Hepatic stellate cell (primary cell): ENCODE data around the gene ZNF670.
"Not testable (repeated sequence)": the region's sequence is repeated elsewhere in the genome, so short reads cannot be mapped to it uniquely, and the experiment has no call there.

Experiments
- DNase-seq: peaks from one replicate; pipeline ENCODE4 v3.0.0; 2011; ENCODE audit warnings: low spot score

The ZNF670 gene

DNA sequence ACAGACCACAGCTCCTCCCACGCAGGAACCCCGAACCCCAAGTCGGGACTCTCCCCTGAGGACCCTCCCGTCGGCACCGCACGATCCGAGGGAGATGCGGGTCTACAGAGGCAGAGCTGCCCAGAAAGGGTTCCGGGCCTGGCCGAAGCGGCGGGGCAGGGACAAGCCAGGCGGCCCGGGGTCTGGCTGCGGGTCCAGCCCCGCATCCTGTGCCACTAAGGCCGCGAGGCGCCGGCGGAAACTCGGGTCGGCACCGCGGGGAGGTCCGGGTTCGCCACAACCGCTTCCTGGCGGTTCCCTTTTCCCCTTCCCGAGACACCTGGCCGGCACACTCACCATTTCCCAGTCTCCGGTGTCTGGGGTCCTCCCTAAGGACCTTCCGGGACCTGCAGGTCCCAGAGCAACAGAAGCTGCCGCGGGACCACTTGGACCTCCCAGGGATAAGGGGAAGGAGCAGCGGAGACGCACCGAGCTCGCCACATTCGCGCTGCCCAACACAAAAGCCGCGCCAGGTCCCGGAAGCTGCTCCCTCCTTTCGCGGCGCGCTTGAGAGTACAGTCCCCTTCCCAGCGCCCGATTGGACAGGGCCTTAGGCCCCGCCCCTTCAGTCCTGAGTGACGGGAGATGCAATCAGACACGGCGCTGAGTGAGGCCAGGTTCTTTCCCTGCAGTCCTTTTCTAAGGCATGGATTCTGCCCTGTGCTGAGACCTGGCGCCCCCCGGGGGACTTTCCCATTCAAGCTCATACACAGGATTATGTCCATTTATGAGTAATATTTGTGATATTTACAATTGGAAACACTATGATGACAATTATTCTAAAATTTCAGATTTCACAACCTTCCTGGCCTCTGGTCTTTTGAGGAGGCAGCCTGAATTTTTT is at the start of gene ZNF670:
Gene ZNF670, minus strand, starts transcription at position 554 of the 883 bp plus-strand sequence. Its CDS starts 215 bp downstream, at position 339.
- DNase-seq, result peak; percentile 96

DNA sequence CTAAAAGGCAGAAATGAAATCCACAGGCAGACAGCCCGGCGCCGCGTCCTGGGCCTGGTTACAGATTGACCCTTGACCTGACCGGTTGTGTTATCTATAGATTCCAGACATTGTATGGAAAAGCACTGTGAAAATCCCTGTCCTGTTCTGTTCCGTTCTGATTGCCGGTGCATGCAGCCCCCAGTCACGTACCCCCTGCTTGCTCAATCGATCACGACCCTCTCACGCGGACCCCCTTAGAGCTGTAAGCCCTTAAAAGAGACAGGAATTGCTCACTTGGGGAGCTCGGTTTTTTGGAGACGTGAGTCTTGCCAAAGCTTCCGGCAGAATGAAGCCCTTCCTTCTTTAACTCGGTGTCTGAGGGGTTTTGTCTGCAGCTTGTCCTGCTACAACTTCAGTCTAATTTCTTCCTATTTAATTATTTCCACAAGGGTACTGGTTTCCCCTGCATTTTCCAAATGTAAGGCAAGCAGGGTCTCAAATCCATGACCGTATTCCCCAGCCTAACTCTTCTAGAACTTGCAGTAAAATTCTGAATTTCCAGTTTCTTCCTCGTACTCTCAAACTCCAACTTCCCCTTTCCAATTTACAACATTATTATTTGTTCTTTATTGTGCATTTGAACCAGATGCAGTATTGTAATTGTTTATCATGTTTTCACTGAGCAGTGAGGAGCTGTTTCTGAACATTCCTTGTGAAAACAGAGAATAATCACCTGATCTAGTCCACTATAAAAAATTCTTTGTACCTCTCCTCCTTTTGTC is 49.1 kb upstream of the ZNF670 start:
- DNase-seq, result not testable (repeated sequence)

DNA sequence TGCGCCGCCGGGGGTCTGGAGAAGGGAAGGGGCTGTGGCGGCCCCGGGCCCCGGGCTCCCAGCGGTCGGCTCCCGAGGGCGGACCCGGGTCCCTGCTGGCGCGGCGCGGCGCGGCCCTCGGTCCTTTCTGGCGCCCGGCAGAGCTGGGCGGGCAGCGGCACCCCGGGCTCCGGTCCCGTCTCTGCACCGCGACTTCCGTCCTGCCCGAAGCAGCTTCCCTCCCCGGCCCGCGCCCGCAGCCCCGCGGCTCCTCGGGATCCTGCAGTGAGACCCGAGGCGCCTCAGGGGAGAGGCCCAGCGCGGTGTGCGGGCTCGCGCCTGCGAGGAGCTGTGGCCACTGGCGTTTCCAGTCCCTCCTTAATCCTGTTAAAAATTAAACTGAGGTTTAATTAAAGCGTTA is 48.0 kb upstream of the ZNF670 start:
- not testable (repeated sequence) for DNase-seq

DNA sequence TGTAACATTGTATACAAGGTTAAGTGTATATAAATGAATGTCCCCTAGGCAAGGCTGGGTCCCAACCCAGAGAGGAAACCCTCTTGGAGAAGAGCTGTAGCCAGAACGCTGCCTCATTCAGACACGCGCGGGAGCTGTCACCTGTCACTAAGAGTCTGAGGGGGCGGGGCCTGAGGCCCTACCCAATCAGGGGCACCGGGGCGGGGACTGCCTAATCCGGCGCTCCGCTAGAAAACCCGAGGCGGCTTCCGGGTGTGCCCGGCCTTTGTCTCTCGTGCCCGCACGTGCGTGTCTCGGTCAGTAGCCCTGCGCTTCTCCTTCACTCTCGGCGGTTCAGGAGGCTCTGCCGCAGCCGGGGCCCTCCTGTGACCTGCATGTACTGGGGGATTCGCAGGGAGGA is 47.6 kb upstream of the ZNF670 start:
- not testable (repeated sequence) for DNase-seq

DNA sequence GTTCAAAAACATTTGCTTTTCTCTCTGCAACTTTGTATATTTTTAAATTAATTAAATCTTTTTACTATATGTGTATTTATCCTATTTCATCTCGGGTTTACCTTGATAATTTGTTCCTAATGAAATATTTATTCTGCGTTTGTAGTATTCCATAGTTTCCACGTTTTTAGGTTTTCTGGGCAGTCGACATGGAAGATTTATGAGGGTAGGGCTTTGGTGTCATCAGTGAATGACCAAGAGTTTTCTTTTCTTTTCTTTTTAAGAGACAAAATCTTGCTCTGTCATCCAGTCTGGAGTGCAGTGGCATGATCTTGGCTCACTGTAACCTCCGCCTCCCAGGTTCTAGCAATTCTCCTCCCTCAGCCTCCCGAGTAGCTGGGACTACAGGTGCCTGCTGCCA is 42.8 kb upstream of the ZNF670 start:
- DNase-seq, result no peak

DNA sequence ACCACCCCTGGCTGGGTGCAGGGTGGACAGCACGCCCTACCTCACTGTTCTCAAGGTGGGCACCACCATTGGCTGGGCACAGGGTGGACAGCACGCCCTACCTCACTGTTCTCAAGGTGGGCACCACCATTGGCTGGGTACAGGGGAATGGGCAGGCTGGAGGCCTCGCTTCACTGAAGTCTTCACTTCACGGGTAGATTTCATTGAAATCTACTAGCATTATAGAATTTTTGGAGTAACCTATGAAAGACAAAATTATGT is 41.7 kb upstream of the ZNF670 start:
- not testable (repeated sequence) for DNase-seq

DNA sequence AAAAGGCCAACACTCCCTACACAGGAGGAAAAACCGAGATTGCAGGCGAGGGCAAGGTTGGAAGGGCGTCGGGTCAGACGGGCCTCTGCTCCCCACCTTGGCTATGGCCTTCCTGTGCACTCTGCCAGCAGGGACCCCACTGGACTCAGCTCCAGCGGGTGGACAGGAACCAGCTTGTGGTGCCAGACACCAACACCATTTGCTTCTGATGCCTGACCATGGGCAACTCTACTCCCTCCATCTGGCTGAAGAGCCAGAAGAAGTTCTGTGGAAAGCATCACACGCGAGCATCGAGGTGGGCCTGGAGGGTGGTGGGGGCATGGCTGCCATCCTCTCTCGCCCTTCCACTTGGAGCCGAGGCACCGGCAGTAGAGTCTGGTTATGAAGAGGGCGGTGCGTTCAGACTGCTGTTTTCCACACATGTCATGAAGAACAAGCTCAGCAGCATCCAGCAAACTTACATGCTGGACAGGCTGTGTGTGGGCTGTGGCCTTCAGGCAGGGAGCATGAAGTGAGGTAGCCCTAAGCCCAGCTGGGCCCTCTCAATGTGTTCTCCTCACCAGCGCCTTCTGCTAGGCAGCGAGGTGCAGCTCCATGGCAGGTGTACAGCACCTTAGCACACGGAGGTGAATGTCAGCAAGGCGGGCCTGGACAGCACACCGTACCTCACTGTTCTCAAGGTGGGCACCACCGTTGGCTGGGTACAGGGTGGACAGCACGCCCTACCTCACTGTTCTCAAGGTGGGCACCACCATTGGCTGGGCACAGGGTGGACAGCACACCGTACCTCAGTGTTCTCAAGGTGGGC is 41.2 kb upstream of the ZNF670 start:
- no peak for DNase-seq

DNA sequence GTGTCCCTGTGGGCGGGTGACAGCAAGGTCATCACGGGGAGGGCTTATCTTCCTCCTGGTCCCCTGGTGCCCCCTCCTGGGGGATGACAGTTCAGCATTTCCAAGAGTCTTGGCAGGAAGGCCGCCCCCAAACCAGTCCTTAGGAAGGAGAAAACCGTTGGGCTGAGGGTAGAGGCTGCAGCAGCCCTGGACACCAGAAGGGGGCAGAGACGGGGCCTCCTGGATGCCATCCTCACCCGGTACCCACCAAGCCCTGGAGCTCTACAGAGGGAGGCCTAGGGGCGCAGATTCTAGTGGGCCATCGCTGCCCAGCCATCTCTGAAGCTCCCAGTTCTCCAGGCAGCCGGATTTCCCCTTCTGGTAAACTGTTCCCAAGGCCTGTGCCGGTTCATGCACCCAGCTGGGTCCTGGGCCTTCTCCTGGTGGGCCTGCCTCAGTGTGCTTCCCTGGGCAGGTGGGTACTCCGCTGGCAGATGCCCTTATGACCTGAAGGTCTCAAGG is 40.4 kb upstream of the ZNF670 start:
- DNase-seq, result no peak

DNA sequence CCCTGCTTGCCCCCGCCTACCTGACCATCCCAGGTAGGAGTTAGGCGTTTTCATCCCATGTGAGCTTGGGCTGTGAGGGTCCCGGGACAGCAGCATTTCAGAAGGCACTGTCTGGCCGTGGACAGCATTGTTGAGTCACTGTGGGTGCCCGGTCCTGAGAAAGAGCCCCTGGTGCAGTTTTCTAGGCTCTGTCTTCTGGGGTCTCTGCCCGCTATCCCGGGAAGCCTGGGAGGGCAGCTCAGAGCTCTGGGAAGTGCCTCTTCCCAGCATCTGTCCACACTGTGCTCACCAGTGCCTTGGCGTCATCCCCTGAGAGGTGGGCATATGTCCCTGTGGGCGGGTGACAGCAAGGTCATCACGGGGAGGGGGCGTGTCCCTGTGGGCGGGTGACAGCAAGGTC is 36.9 kb upstream of the ZNF670 start:
- DNase-seq, result no peak

DNA sequence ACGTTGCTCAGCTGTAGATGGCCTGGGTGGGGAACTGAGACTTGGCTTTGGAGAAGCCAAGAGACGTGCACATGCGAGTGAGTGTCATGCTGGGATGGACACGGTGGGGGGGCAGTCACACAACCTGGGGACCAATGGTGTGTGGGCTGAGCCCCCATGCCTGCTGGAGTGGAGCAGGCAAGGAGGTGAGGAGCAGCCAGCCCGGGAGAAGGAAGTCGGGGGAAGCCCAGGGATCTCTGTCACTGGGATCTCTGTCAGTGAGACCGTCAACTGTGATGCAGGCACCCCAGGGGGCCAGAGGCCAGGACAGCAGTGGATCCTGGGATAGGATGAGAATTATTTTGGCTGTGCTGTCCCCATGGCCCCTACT is 36.5 kb upstream of the ZNF670 start:
- DNase-seq, result no peak

DNA sequence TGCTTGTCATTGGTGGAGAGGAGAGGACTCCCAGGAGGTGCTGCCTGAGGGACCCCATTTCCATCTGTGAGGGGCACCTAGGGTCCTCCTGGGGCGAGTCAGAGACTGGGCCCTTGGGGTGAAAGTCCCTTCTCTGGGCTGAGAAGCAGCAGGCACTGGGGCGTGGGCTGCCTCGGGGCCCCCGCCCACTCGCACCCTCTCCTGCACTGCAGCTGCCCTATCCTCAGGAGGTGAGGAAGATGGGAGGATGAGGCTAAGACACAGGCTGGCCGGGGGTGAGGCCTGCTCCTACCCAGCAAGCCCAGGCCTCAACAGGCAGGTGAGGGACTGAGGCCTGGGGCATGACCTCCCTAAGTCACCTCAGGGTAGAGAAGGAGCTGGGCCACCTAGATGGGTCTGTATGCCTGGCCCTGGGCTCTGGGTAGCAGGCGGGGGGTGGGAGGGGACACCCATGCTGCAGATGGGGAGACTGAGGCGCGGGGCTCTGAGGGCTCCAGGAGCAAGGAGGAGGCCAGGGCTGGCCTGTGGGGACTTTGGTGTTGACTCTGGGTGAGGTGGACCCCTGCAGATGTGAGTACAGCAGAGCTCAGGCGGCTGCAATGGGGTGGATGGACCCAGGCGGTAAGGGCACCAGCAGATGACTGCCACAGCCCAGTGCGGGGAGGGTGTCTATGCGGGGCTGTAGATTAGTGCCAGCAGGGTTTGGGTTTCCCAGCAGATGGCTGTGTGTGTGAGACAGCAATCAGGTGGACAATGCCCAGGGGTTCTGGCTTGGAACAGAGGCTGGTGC is 35.9 kb upstream of the ZNF670 start:
- no peak for DNase-seq

DNA sequence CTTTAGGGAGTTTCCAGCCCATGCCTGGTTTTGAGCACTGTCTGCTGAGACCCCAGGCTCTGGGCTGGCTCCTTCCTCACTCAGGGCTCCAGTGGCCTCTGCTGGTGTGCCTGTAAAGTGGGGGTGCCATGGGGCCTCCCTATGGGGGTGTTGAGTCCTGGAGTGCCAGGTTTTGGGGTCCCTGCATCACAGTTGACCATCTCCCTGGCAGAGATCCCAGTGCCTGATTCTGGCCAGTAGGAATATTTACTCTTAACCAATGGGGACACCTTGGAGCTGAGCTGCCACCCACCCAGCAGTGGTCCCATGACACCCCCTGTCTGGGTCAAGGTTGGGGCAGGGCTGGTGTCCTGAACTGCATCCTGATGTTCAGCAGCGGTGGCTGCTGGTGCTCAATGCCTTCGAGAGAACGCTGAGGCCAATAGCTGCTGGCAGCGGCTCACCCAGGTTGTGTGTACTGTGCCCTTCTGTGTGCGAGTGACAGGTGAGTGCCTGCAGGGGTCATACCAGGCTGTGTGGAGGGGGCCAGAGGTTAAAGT is 35.2 kb upstream of the ZNF670 start:
- DNase-seq, result no peak

DNA sequence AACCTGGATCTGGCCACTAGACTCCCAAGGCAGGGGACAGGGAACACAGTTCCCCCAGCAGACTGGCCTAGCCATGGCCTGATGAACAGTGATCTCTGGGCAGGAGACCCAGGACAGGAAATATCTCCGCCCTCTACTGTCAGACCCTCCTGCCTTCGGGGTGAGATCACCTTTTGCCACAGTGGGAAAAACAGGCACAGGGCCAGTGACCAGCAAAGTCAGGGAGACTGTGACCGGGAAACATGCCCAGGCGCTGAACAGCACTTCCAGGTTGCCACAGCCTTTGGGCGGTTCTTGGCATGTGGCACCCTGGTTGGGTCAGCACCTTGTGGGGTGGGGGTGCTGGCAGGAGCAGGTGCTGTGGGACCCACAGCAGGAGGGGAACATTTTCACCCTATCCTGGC is 34.5 kb upstream of the ZNF670 start:
- no peak for DNase-seq

DNA sequence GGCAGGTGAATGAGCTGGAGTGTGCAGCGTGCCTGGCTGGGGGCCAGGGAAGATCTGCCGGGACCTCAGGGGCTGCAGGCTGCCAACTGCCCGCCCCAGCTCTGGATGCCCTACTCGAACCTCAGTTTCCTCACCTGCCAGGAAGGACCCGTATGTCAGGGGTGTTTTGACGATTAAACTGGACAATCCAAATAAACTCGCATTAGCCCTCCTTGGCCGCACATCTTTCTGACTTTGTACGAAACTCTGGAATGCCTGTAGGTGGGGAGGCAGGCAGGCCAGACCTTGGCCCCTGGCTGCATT is 33.8 kb upstream of the ZNF670 start:
- no peak for DNase-seq

DNA sequence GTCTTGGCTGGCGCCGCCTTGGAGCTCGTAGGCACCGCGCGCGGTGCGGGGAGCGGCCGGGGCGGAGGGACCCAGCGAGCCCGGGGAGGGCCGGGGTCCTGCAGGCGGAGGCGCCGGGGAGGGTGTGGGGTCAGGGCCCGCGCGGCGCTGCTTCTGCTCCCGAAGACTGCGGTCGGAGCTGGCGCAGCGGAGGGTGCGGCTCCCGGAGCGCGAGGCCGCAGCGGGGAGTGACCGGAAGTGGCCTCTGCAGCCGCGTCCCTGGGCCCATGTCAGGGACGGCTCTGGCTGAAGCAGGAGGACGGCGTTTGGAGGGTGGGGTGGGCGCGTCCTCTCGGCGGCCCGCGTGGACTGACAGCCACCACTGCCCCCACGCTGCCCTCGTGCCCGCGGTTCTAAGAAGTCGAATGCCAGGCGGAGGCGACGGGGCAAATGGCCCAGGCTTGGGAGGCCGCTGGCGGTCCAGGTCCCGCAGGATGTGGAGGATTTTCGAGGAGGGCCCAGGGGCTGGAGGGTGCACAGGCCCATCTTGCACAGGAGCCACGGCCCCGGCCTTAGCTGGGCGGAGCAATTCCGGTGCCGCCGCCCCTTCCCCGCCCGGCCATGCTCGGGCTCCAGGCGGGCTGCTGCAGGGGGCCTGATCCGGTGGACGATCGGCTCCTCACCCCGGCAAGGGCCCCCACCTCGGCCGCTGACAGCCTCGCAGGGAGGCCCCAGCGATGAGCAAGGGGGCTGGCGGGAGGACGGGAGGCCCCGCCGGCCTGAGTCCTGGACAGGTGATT is 33.3 kb upstream of the ZNF670 start:
- DNase-seq, result peak; percentile 79

DNA sequence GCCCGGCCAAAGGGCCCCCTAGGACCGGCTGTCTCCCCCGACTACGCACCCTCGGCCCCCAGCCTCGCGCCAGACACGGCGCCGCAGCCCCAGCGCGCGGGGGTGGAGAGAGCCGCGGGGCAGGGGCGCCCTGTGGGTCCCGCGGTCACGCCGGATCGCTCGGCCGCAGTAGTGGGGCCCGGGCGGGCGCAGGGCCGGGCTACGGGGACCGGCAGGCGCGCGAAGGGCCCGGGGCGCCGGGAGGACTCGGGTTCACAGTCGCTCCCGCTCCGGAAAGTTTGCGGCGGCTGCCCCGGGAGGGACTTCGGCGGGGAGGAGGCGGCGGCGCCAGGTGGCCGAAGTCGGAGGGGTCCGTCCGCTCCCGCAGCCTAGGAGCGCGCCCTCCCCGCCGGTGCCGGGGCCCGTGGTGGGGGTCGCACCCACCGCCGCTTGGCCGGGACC is 32.7 kb upstream of the ZNF670 start:
- DNase-seq, result no peak

DNA sequence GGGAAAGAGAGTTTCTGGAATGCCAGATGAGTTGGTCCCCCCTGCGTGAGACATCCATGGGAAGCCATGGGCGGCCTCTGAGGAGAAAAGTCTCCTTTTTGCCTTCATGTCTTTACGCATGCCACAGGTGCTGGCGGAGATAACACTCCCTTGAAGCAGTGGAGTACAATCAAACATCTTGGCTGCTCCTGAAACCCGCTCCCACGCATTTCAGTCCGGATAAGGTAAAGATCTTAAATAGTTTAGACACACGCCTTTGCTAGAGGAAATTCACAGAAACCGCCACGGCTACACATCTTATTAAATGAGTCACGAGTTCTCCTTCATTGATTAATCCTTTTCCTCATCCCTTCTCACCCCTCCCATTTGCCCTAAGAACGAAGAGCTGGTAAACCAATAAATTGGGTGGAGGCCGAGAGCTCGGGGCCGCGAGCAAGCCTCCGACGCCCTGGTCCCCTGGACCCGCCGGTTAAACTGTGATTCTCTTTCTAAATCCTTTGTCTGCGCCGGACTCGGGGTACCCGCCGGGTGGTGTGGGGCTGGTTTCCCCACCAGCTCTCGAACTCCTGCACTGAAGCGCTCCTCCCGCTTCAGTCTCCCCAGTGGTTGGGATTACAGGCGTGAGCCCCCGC is 32.1 kb upstream of the ZNF670 start:
- no peak for DNase-seq

DNA sequence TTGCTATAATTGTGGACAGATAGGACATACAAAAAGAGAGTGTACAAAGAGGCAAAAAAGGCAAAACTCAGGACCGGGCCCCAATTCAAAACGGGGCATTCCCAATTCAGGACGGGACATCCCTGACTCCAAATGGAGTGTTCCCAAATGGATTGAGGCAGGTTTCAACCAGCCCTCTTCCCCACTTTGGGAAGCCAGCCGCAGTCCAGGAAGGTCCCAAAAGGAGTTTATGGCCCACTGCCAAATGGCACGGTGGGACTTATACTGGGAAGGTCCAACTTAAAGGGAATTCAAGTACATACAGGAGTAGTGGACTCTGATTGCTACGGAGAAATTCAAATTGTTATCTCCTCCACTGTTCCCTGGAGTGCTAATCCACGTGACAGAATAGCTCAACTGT is 29.1 kb upstream of the ZNF670 start:
- DNase-seq, result no peak

DNA sequence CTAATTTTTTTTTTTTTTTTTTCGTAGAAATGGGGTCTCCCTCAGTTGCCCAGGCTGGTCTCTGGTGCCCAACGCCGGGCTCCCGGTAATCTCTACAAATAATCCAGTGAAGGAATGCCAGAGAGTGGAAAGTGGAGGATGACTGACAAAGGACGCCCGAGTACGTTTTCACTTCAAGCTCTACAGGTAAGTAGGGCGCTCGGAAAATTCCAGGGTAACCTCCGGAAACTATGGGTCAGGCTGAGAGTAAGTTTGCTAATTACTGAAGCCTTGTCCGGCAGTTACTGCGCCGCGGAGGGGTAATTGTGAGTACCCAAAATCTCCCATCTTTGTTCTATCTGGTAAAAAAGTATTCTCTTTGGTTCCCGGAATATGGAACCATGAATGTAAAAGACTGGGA is 27.4 kb upstream of the ZNF670 start:
- no peak for DNase-seq

DNA sequence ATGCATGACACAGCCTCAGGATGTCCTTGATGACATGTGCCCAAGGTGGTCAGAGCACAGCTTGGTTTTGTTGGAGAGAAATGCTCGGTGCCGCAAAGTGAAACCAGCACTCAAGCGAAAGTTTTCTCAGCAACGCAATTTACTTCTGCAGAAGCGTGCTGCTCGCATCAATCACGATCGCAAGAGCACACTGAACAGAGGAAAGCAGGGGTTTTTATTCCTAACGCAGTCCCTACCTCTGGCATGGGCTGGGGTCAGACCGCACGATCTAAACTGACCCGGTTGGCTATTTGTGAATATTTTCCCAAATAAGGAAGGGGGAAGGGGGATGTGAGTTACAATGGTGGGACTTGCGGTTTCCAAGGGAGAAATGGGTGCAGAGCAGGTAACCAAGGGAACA is 26.4 kb upstream of the ZNF670 start:
- no peak for DNase-seq
